ENCODE measurements around the gene ATRIP. TPM values are rescaled to one million over a fixed set of nuclear protein-coding genes. Genes with fewer than 3 reads are reported as not detected.

ATRIP gene
- total RNA-seq, result 3.3 and 3.6 TPM in 2 replicates

DNA sequence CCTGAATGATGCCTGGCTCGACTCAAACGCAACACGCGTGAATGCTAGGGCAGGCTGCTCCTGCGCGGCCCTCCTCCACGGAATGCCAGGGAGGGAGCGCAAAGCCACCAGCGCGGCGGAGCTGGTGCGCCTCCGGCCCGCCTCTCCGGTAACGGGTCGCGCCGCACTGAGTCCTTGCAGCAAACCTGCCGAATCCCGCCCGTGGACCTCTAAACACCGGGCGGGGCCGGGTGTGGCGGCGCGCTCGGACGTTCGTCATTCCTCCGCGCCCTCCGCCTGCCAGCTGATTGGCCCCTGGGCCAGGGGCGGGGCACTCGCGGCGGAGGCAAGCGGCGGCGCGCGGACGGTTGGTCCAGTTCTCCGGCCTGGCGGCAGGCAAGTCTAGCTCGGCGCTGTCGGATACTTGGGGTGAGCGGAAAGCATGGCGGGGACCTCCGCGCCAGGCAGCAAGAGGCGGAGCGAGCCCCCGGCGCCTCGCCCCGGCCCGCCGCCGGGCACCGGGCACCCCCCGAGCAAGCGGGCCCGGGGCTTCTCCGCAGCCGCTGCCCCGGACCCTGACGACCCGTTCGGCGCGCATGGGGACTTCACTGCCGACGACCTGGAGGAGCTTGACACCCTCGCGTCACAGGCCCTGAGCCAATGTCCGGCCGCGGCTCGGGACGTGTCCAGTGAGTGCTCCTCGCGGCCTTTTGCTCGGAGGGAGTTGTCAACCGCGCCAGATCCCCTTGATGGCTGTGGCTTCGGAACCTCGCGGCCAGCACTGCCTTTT is at the start of gene ATRIP:
ATRIP (plus strand) TSS at position 313 of the 769 bp plus-strand sequence; CDS start at position 422, 109 bp downstream.

GRCh38 chr3:48429960-48430707 is 16.4 kb upstream of the ATRIP start, which contains the start of gene PLXNB1:
TSS of gene PLXNB1 (minus strand) at chr3:48430086. CDS start at chr3:48424611, 5,475 bp downstream.

GRCh38 chr3:48439820-48440589 is 6.5 kb upstream of the ATRIP start, which contains the start of the genes CCDC51 and TMA7:
TSS of gene CCDC51 (minus strand) at chr3:48440119. CDS start at chr3:48435128, 4,991 bp downstream.
TSS of gene TMA7 (plus strand) at chr3:48440257. CDS start at chr3:48440297, 40 bp downstream.

GRCh38 chr3:48504051-48504946 is 57.8 kb downstream of the ATRIP start, which contains the start of gene SHISA5:
TSS of gene SHISA5 (minus strand) at chr3:48504174. CDS start at chr3:48504094, 80 bp downstream.

Other genes starting within 250 kb of the ATRIP start
- 0.26 TPM in 1 of 2 replicates, not detected in the other for gene CAMP, start 223.2 kb upstream of the ATRIP start, total RNA-seq
- 3.5 and 4.4 TPM in 2 replicates for gene ZNF589, start 205.6 kb upstream of the ATRIP start, total RNA-seq
- gene NME6, start 145.4 kb upstream of the ATRIP start, total RNA-seq, result 16.7 and 28.9 TPM in 2 replicates
- gene SPINK8, start 113.1 kb upstream of the ATRIP start, total RNA-seq, result not detected in 2 replicates
- gene FBXW12, start 74.5 kb upstream of the ATRIP start, total RNA-seq, result not detected in 2 replicates
- gene PLXNB1, start 16.7 kb upstream of the ATRIP start, total RNA-seq, result 42.6 and 57.5 TPM in 2 replicates
- gene CCDC51, start 6.6 kb upstream of the ATRIP start, total RNA-seq, result 36.0 and 43.8 TPM in 2 replicates
- 256 and 553 TPM in 2 replicates for gene TMA7, start 6.5 kb upstream of the ATRIP start, total RNA-seq
- gene SHISA5, start 57.4 kb downstream of the ATRIP start, total RNA-seq, result 91.1 and 113 TPM in 2 replicates
- gene PFKFB4, start 110.1 kb downstream of the ATRIP start, total RNA-seq, result 4.9 and 5.7 TPM in 2 replicates
- gene UCN2, start 117.0 kb downstream of the ATRIP start, total RNA-seq, result 0.32 and 0.34 TPM in 2 replicates
- gene COL7A1, start 148.6 kb downstream of the ATRIP start, total RNA-seq, result 27.0 and 27.6 TPM in 2 replicates
- gene UQCRC1, start 162.9 kb downstream of the ATRIP start, total RNA-seq, result 294 and 307 TPM in 2 replicates
- not detected in 2 replicates for gene TMEM89, start 175.0 kb downstream of the ATRIP start, total RNA-seq
- 16.7 and 18.5 TPM in 2 replicates for gene SLC26A6, start 188.7 kb downstream of the ATRIP start, total RNA-seq
- gene CELSR3, start 216.1 kb downstream of the ATRIP start, total RNA-seq, result 0.52 and 1.1 TPM in 2 replicates
- 8.4 and 9.4 TPM in 2 replicates for gene NCKIPSD, start 239.2 kb downstream of the ATRIP start, total RNA-seq

Data from bronchial smooth muscle cell (primary cell).